IMR-90 (cell line): ENCODE measurements around the gene ASTN2. TPM values are rescaled to one million over a fixed set of nuclear protein-coding genes. Genes with fewer than 3 reads are reported as not detected.

Experiments used
- ATAC-seq: fragments of 200-7000 bp; cut with Tn5 transposase; 2 replicates; pipeline ENCODE4 v1.9.1; 2020; ENCODE audit warnings: low read depth, mild to moderate bottlenecking, moderate library complexity
- BruUV-seq: library from RNA; stranded (reverse); fragments of 400-500 nt; replicated peaks from 2 replicates; lab custom pipeline; 2021; lab: Mats Ljungman, UMichigan
- CTCF ChIA-PET: fragments of 300-600 bp; formaldehyde crosslinking; extraction: SDS; loops from one replicate; lab custom pipeline; 2021; ENCODE audit warnings: antibody characterized with exemption; lab: Yijun Ruan, JAX
- POLR2A ChIA-PET: fragments of 300-600 bp; sonication (Branson Sonifier 250); formaldehyde crosslinking; loops from one replicate; lab custom pipeline; 2022; ENCODE audit warnings: antibody characterized with exemption; ENCODE audit not compliant: unreplicated experiment; lab: Charles Lee
- DNase-seq: peaks from one replicate; pipeline ENCODE4 v3.0.0; 2013
- H2AFZ ChIP-seq: replicated peaks from 2 replicates; pipeline ENCODE3; 2013; ENCODE audit warnings: low read length, mild to moderate bottlenecking; ENCODE audit not compliant: poor library complexity
- H2AK5ac ChIP-seq: 2 replicates; pipeline ENCODE4 v1.6.1; 2013; ENCODE audit warnings: low read depth, low read length, inconsistent platforms
- H2AK9ac ChIP-seq: replicated peaks from 2 replicates; pipeline ENCODE3; 2013; ENCODE audit warnings: mild to moderate bottlenecking, low read depth, low read length, moderate library complexity; ENCODE audit not compliant: poor library complexity
- H2BK120ac ChIP-seq: 2 replicates; pipeline ENCODE4 v1.6.1; 2013; ENCODE audit warnings: low read depth, low read length, inconsistent platforms
- H2BK15ac ChIP-seq: 3 replicates; pipeline ENCODE4 v1.6.1; 2013; ENCODE audit warnings: low read depth, low read length, inconsistent platforms
- H2BK20ac ChIP-seq: 2 replicates; pipeline ENCODE4 v1.6.1; 2013; ENCODE audit warnings: low read depth, mild to moderate bottlenecking, inconsistent platforms, low read length, moderate library complexity
- H2BK5ac ChIP-seq: 2 replicates; pipeline ENCODE4 v1.6.1; 2013; ENCODE audit warnings: mild to moderate bottlenecking, low read depth, low read length, inconsistent platforms; ENCODE audit not compliant: poor library complexity, severe bottlenecking
- H3K14ac ChIP-seq: replicated peaks from 2 replicates; pipeline ENCODE4 v1.6.1; 2013; ENCODE audit warnings: low read depth, low read length, inconsistent platforms
- H3K18ac ChIP-seq: 2 replicates; pipeline ENCODE4 v1.6.1; 2013; ENCODE audit warnings: low read depth, low read length, control low read depth
- H3K23ac ChIP-seq: 2 replicates; pipeline ENCODE4 v1.6.1; 2013; ENCODE audit warnings: low read depth, low read length, inconsistent platforms
- H3K27ac ChIP-seq: 2 replicates; pipeline ENCODE4 v1.5.1; 2013; ENCODE audit warnings: mild to moderate bottlenecking, control low read depth, low read length; ENCODE audit not compliant: insufficient read depth
- H3K27me3 ChIP-seq: 2 replicates; pipeline ENCODE4 v1.6.1; 2013; ENCODE audit warnings: low read length; ENCODE audit not compliant: control insufficient read depth, insufficient read depth
- H3K36me3 ChIP-seq: 2 replicates; pipeline ENCODE4 v1.6.1; 2013; ENCODE audit warnings: low read length, mixed read lengths; ENCODE audit not compliant: control insufficient read depth, insufficient read depth
- H3K4ac ChIP-seq: 2 replicates; pipeline ENCODE4 v1.6.1; 2013; ENCODE audit warnings: low read depth, low read length, inconsistent platforms
- H3K4me1 ChIP-seq: 2 replicates; pipeline ENCODE4 v1.6.1; 2013; ENCODE audit warnings: low read length, mixed read lengths; ENCODE audit not compliant: control insufficient read depth, insufficient read depth
- H3K4me2 ChIP-seq: 2 replicates; pipeline ENCODE4 v1.6.1; 2013; ENCODE audit warnings: low read depth, mild to moderate bottlenecking, control low read depth, low read length, moderate library complexity
- H3K4me3 ChIP-seq: 2 replicates; pipeline ENCODE4 v1.5.1; 2013; ENCODE audit warnings: low read depth, mild to moderate bottlenecking, control low read depth, low read length, moderate library complexity; ENCODE audit not compliant: insufficient read depth
- H3K56ac ChIP-seq: 2 replicates; pipeline ENCODE4 v1.6.1; 2013; ENCODE audit warnings: low read length, inconsistent platforms; ENCODE audit not compliant: insufficient read depth; ENCODE audit errors: extremely low read depth
- H3K79me1 ChIP-seq, 2 experiments: 2 replicates each; pipeline ENCODE4 v1.6.1; 2013; ENCODE audit warnings: low read length in 2 of 2, inconsistent platforms in 1 of 2, low read depth in 1 of 2
- H3K9ac ChIP-seq: 2 replicates; pipeline ENCODE4 v1.6.1; 2013; ENCODE audit warnings: low read depth, low read length, control low read depth
- H3K9me1 ChIP-seq: 2 replicates; pipeline ENCODE4 v1.6.1; 2013; ENCODE audit warnings: low read length, inconsistent platforms; ENCODE audit not compliant: insufficient read depth
- H3K9me3 ChIP-seq: 2 replicates; pipeline ENCODE4 v1.6.1; 2013; ENCODE audit warnings: low read length; ENCODE audit not compliant: control insufficient read depth, insufficient read depth
- H4K20me1 ChIP-seq: 2 replicates; pipeline ENCODE4 v1.6.1; 2013; ENCODE audit warnings: low read length, inconsistent platforms; ENCODE audit not compliant: insufficient read depth
- H4K5ac ChIP-seq: 2 replicates; pipeline ENCODE4 v1.6.1; 2013; ENCODE audit warnings: mild to moderate bottlenecking, low read depth, low read length, control low read depth
- H4K8ac ChIP-seq, 2 experiments: 2 replicates each; pipeline ENCODE4 v1.6.1; 2013; ENCODE audit warnings: low read depth in 2 of 2, low read length in 2 of 2, control low read depth in 1 of 2, inconsistent platforms in 1 of 2
- H4K91ac ChIP-seq: 2 replicates; pipeline ENCODE4 v1.6.1; 2013; ENCODE audit warnings: low read depth, low read length, inconsistent platforms; ENCODE audit not compliant: insufficient read depth
- BHLHE40 ChIP-seq: fragments of 150-350 bp; IDR thresholded peaks from 2 replicates; pipeline ENCODE4 v1.6.1; 2016; ENCODE audit warnings: mild to moderate bottlenecking, low read depth, low read length
- CEBPB ChIP-seq: IDR thresholded peaks from 2 replicates; pipeline ENCODE4 v1.6.1; 2012; ENCODE audit warnings: low read depth, low read length, improper control_type of control experiment
- CHD1 ChIP-seq: IDR thresholded peaks from 2 replicates; pipeline ENCODE4 v1.6.1; 2012; ENCODE audit warnings: low read depth, low read length, improper control_type of control experiment
- CTCF ChIP-seq: conservative IDR thresholded peaks from 2 replicates; pipeline ENCODE4 v1.5.1; 2012; ENCODE audit warnings: mild to moderate bottlenecking, low read depth, low read length, improper control_type of control experiment
- ELK1 ChIP-seq: fragments of 150-350 bp; IDR thresholded peaks from 2 replicates; pipeline ENCODE4 v1.6.1; 2016; ENCODE audit warnings: low read depth, mild to moderate bottlenecking, low read length, moderate library complexity, borderline replicate concordance
- FOS ChIP-seq: fragments of 150-350 bp; IDR thresholded peaks from 2 replicates; pipeline ENCODE4 v1.6.1; 2016; ENCODE audit warnings: low read depth, low read length
- MAFK ChIP-seq: IDR thresholded peaks from 2 replicates; pipeline ENCODE4 v1.6.1; 2012; ENCODE audit warnings: low read depth, low read length, improper control_type of control experiment
- MAZ ChIP-seq: IDR thresholded peaks from 2 replicates; pipeline ENCODE4 v1.6.1; 2012; ENCODE audit warnings: low read depth, mild to moderate bottlenecking, low read length, improper control_type of control experiment, moderate library complexity, borderline replicate concordance
- MXI1 ChIP-seq: IDR thresholded peaks from 2 replicates; pipeline ENCODE4 v1.6.1; 2012; ENCODE audit warnings: low read depth, mild to moderate bottlenecking, low read length, moderate library complexity, borderline replicate concordance
- NFE2L2 ChIP-seq: fragments of 150-350 bp; IDR thresholded peaks from 2 replicates; pipeline ENCODE4 v1.6.1; 2016; ENCODE audit warnings: low read depth, mild to moderate bottlenecking, low read length
- POLR2A ChIP-seq: IDR thresholded peaks from 2 replicates; pipeline ENCODE4 v1.6.1; 2012; ENCODE audit warnings: mild to moderate bottlenecking, low read depth, low read length
- RAD21 ChIP-seq: IDR thresholded peaks from 2 replicates; pipeline ENCODE4 v1.6.1; 2012; ENCODE audit warnings: low read length, improper control_type of control experiment
- RCOR1 ChIP-seq: IDR thresholded peaks from 2 replicates; pipeline ENCODE4 v1.6.1; 2012; ENCODE audit warnings: mild to moderate bottlenecking, low read length, improper control_type of control experiment; ENCODE audit not compliant: insufficient replicate concordance
- RFX5 ChIP-seq: IDR thresholded peaks from 2 replicates; pipeline ENCODE4 v1.8.0; 2012; ENCODE audit warnings: low read depth, mild to moderate bottlenecking, low read length, moderate library complexity
- SMC3 ChIP-seq: fragments of 150-350 bp; IDR thresholded peaks from 2 replicates; pipeline ENCODE4 v1.6.1; 2016; ENCODE audit warnings: low read depth, mild to moderate bottlenecking, antibody characterized with exemption, low read length, moderate library complexity
- USF2 ChIP-seq: fragments of 150-350 bp; IDR thresholded peaks from 2 replicates; pipeline ENCODE4 v1.6.1; 2017; ENCODE audit warnings: mild to moderate bottlenecking, antibody characterized with exemption, low read length, low read depth
- WGBS, 2 experiments: methylation state at CpG; one replicate each; pipeline versions ENCODE4 v1.1.5 to v1.1.7; 2013; ENCODE audit warnings: missing lambda C conversion rate in 2 of 2; ENCODE audit not compliant: insufficient read length in 1 of 2; ENCODE audit errors: extremely low coverage in 2 of 2; 5-methylcytosine and 5-hydroxymethylcytosine counted together
- dilution Hi-C: fragments of 300-500 bp; cut with HindIII; formaldehyde crosslinking; loops from one replicate; pipeline ENCODE4 v1.14.3; 2018; ENCODE audit warnings: low sequenced_read_pairs; ENCODE audit not compliant: unreplicated experiment
- in situ Hi-C: fragments of 300-500 bp; cut with MboI; formaldehyde crosslinking; loops from 3 replicates; pipeline ENCODE4 v1.14.3; 2019; ENCODE audit warnings: low sequenced_read_pairs, inconsistent platforms, mixed read lengths
- intact Hi-C: fragments of 100-400 bp; cut with micrococcal nuclease; formaldehyde crosslinking; loops from 2 replicates; pipeline ENCODE4 v1.10.0; 2022
- polyA plus RNA-seq, 3 experiments: library from polyadenylated mRNA; depleted of rRNA; stranded (reverse); fragments of >200 nt; gene quantifications; 2 replicates each; pipeline ENCODE4 v1.2.3, GENCODE V29; 2012; ENCODE audit warnings: low replicate concordance in 1 of 3
- total RNA-seq: library from RNA; depleted of rRNA; stranded (reverse); fragments of >200 nt; gene quantifications from 2 replicates; pipeline ENCODE4 v1.2.3, GENCODE V29; 2012

Gene ASTN2
- total and polyA plus RNA-seq, 2 of the 4 experiments (the other 2 are of a cell fraction), result 3.8 to 6.8 TPM

- no peak overlapping the region for H3K4ac ChIP-seq
- H3K27ac ChIP-seq, result no peak overlapping the region
- no peaks in the 10 kb centered on the region for H3K4me1 ChIP-seq
- H2BK5ac ChIP-seq, result no peak overlapping the region
- intact Hi-C loops (loop anchor here (1.0 to 5.0 kb wide), 2 partner anchors 122 to 1267 kb away; no protein-coding TSS in a partner anchor), in situ Hi-C loops (loop anchor here (5.0 to 25.0 kb wide), 2 partner anchors 122 to 1272 kb away; no protein-coding TSS in a partner anchor), dilution Hi-C loops (no loop called here)
- no CpG with 5 or more reads among the region's 2 CpGs for WGBS, 2 experiments
- DNase-seq, result no peak
- H3K56ac ChIP-seq, result no peak overlapping the region
- H3K36me3 ChIP-seq, result no peaks in the 10 kb centered on the region
- no peaks in the 10 kb centered on the region for H3K79me1 ChIP-seq
- H4K8ac ChIP-seq, result no peak overlapping the region
- H3K4me3 ChIP-seq, result no peak overlapping the region
- no peaks in the 10 kb centered on the region for H3K9me1 ChIP-seq
- no peak overlapping the region for H2AFZ ChIP-seq
- no peak overlapping the region for H2BK15ac ChIP-seq
- no peak overlapping the region for H3K9ac ChIP-seq
- BruUV-seq, result no TSS peak
- no peaks in the 10 kb centered on the region for H4K20me1 ChIP-seq
- ChIA-PET CTCF (interaction anchor here (0.6 to 3.5 kb wide), 8 partner anchors 8 to 1270 kb away, joined by 3 to 56 read pairs (median 6); no protein-coding TSS in a partner anchor), POLR2A (no interaction called here)
- H2BK120ac ChIP-seq, result no peak overlapping the region
- no peak overlapping the region for H2AK5ac ChIP-seq
- H3K18ac ChIP-seq, result no peak overlapping the region
- H3K4me2 ChIP-seq, result no peak overlapping the region
- H4K91ac ChIP-seq, result no peak overlapping the region
- H2BK20ac ChIP-seq, result no peak overlapping the region
- H3K14ac ChIP-seq, result no peak overlapping the region
- no peak overlapping the region for H3K23ac ChIP-seq
- H3K9me3 ChIP-seq, result no peaks in the 10 kb centered on the region
- ATAC-seq, result no peak
- H3K27me3 ChIP-seq, result no peaks in the 10 kb centered on the region; the same call in 1 of the 2 replicates
- TF ChIP-seq SMC3, result no peak
- TF ChIP-seq ELK1, result no peak
- TF ChIP-seq POLR2A, result no peak
- TF ChIP-seq CHD1, result no peak
- no peak for TF ChIP-seq NFE2L2
- TF ChIP-seq USF2, result no peak
- TF ChIP-seq CTCF, result no peak
- TF ChIP-seq RFX5, result no peak
- no peak for TF ChIP-seq RCOR1
- TF ChIP-seq BHLHE40, result no peak
- no peak for TF ChIP-seq CEBPB
- TF ChIP-seq RAD21, result no peak
- no peak for TF ChIP-seq MAZ
- TF ChIP-seq FOS, result no peak
- no peak for TF ChIP-seq MXI1
- TF ChIP-seq MAFK, result no peak
- H4K5ac ChIP-seq, result no peak overlapping the region
- no peak overlapping the region for H2AK9ac ChIP-seq
Observed at GRCh38 chr9:116859763-116860162, 555.1 kb downstream of the ASTN2 start.
